Measurements from ENCODE around the gene KRTAP10-10. TPM values are rescaled to one million over a fixed set of nuclear protein-coding genes. Genes with fewer than 3 reads are reported as not detected.
"Not testable (repeated sequence)": the region's sequence is repeated elsewhere in the genome, so short reads cannot be mapped to it uniquely, and the experiment has no call there.

The KRTAP10-10 gene
- total RNA-seq: not detected
- polyA plus RNA-seq: not detected
- long read RNA-seq, donor 1: 0 reads
- long read RNA-seq, donor 2: 0 reads
- long read RNA-seq, donor 3: 0 reads
- long read RNA-seq, donor 4: 0 reads
- long read RNA-seq, donor 5: 0 reads
- long read RNA-seq, donor 6: 0 reads
- long read RNA-seq, donor 7: 0 reads
- long read RNA-seq, donor 8: 0 reads
- long read RNA-seq, donor 9: 0 reads
- long read RNA-seq, donor 10: 0 reads

- WGBS: 75% methylated on average over 21 of the region's 21 CpGs
- no peak for DNase-seq (ENCODE audit: low read depth in 6 of 9, low spot score in 9 of 9)
Measured at GRCh38 chr21:44637018-44637850, at the start of gene KRTAP10-10. Gene KRTAP10-10, plus strand, starts transcription at chr21:44637356. Its CDS starts 62 bp downstream, at chr21:44637418.

GRCh38 chr21:44589094-44589493, 48.1 kb upstream of the KRTAP10-10 start:
- 93% methylated on average over 2 of the region's 2 CpGs for WGBS
- no peak overlapping the region for H3K4me3 ChIP-seq (ENCODE audit: low read length in 2 of 2)
- DNase-seq (ENCODE audit: low read depth in 6 of 9, low spot score in 9 of 9): no peak
- H3K36me3 ChIP-seq (ENCODE audit: control insufficient read depth in 2 of 2, insufficient read depth in 2 of 2, low read length in 1 of 2): no peaks in the 10 kb centered on the region
- no peaks in the 10 kb centered on the region for H3K9me3 ChIP-seq (ENCODE audit: control insufficient read depth in 2 of 2, insufficient read depth in 1 of 2, low read length in 1 of 2)
- no peak overlapping the region for H3K27ac ChIP-seq (ENCODE audit: low read depth in 1 of 2, low read length in 1 of 2)
- peaks cover 0 to 6% of the 10 kb centered on the region in 2 donors for H3K27me3 ChIP-seq (ENCODE audit: control insufficient read depth in 2 of 2, insufficient read depth in 1 of 2, low read length in 1 of 2)
- peaks cover 0 to 2% of the 10 kb centered on the region in 2 donors for H3K4me1 ChIP-seq (ENCODE audit: control insufficient read depth in 2 of 2, insufficient read depth in 2 of 2, low read length in 2 of 2)

More at GRCh38 chr21:44637018-44637850, at the start of gene KRTAP10-10:
- H3K4me1 ChIP-seq (ENCODE audit: control insufficient read depth in 2 of 2, insufficient read depth in 2 of 2, low read length in 2 of 2): no peaks in the 10 kb centered on the region
- H3K4me3 ChIP-seq (ENCODE audit: low read length in 2 of 2): no peak within 1 kb of the TSS
- H3K36me3 ChIP-seq (ENCODE audit: control insufficient read depth in 2 of 2, insufficient read depth in 2 of 2, low read length in 1 of 2): no peaks in the 10 kb centered on the region
- peaks cover 0 to 15% of the 10 kb centered on the region in 2 donors for H3K9me3 ChIP-seq (ENCODE audit: control insufficient read depth in 2 of 2, insufficient read depth in 1 of 2, low read length in 1 of 2)
- H3K27ac ChIP-seq (ENCODE audit: low read depth in 1 of 2, low read length in 1 of 2): no peak within 1 kb of the TSS
- no peaks in the 10 kb centered on the region for H3K27me3 ChIP-seq (ENCODE audit: control insufficient read depth in 2 of 2, insufficient read depth in 1 of 2, low read length in 1 of 2)

- Histone ChIP-seq H3K27ac (ENCODE audit: low read depth in 1 of 2, low read length in 1 of 2) (no peak overlapping the region), H3K9me3 (ENCODE audit: control insufficient read depth in 2 of 2, insufficient read depth in 1 of 2, low read length in 1 of 2) (no peaks in the 10 kb centered on the region), H3K36me3 (ENCODE audit: control insufficient read depth in 2 of 2, insufficient read depth in 2 of 2, low read length in 1 of 2) (no peaks in the 10 kb centered on the region), H3K4me1 (ENCODE audit: control insufficient read depth in 2 of 2, insufficient read depth in 2 of 2, low read length in 2 of 2) (peaks cover 0 to 2% of the 10 kb centered on the region in 2 donors), H3K4me3 (ENCODE audit: low read length in 2 of 2) (no peak overlapping the region), H3K27me3 (ENCODE audit: control insufficient read depth in 2 of 2, insufficient read depth in 1 of 2, low read length in 1 of 2) (peaks cover 0 to 6% of the 10 kb centered on the region in 2 donors)
- no peak for DNase-seq (ENCODE audit: low read depth in 6 of 9, low spot score in 9 of 9)
- WGBS: 89% methylated on average over 24 of the region's 24 CpGs
Measured at GRCh38 chr21:44589586-44590305, 47.4 kb upstream of the KRTAP10-10 start.

GRCh38 chr21:44590311-44590721, 46.8 kb upstream of the KRTAP10-10 start:
- Histone ChIP-seq H3K27ac (ENCODE audit: low read depth in 1 of 2, low read length in 1 of 2) (no peak overlapping the region), H3K4me3 (ENCODE audit: low read length in 2 of 2) (no peak overlapping the region), H3K4me1 (ENCODE audit: control insufficient read depth in 2 of 2, insufficient read depth in 2 of 2, low read length in 2 of 2) (peaks cover 0 to 2% of the 10 kb centered on the region in 2 donors), H3K27me3 (ENCODE audit: control insufficient read depth in 2 of 2, insufficient read depth in 1 of 2, low read length in 1 of 2) (peaks cover 0 to 6% of the 10 kb centered on the region in 2 donors), H3K36me3 (ENCODE audit: control insufficient read depth in 2 of 2, insufficient read depth in 2 of 2, low read length in 1 of 2) (no peaks in the 10 kb centered on the region), H3K9me3 (ENCODE audit: control insufficient read depth in 2 of 2, insufficient read depth in 1 of 2, low read length in 1 of 2) (no peaks in the 10 kb centered on the region)
- no peak for DNase-seq (ENCODE audit: low read depth in 6 of 9, low spot score in 9 of 9)
- WGBS: 92% methylated on average over 10 of the region's 10 CpGs

GRCh38 chr21:44590897-44591800, 46.0 kb upstream of the KRTAP10-10 start:
- not testable (repeated sequence) for H3K9me3 ChIP-seq (ENCODE audit: control insufficient read depth in 2 of 2, insufficient read depth in 1 of 2, low read length in 1 of 2); H3K27me3 ChIP-seq (ENCODE audit: control insufficient read depth in 2 of 2, insufficient read depth in 1 of 2, low read length in 1 of 2); H3K27ac ChIP-seq (ENCODE audit: low read depth in 1 of 2, low read length in 1 of 2); H3K4me3 ChIP-seq (ENCODE audit: low read length in 2 of 2); H3K36me3 ChIP-seq (ENCODE audit: control insufficient read depth in 2 of 2, insufficient read depth in 2 of 2, low read length in 1 of 2); DNase-seq (ENCODE audit: low read depth in 6 of 9, low spot score in 9 of 9); H3K4me1 ChIP-seq (ENCODE audit: control insufficient read depth in 2 of 2, insufficient read depth in 2 of 2, low read length in 2 of 2)
- WGBS: 81% methylated on average over 18 of the region's 19 CpGs

GRCh38 chr21:44591801-44592130, 45.4 kb upstream of the KRTAP10-10 start:
- not testable (repeated sequence) for H3K27ac ChIP-seq (ENCODE audit: low read depth in 1 of 2, low read length in 1 of 2); DNase-seq (ENCODE audit: low read depth in 6 of 9, low spot score in 9 of 9); H3K4me3 ChIP-seq (ENCODE audit: low read length in 2 of 2); H3K27me3 ChIP-seq (ENCODE audit: control insufficient read depth in 2 of 2, insufficient read depth in 1 of 2, low read length in 1 of 2); H3K4me1 ChIP-seq (ENCODE audit: control insufficient read depth in 2 of 2, insufficient read depth in 2 of 2, low read length in 2 of 2); H3K36me3 ChIP-seq (ENCODE audit: control insufficient read depth in 2 of 2, insufficient read depth in 2 of 2, low read length in 1 of 2); H3K9me3 ChIP-seq (ENCODE audit: control insufficient read depth in 2 of 2, insufficient read depth in 1 of 2, low read length in 1 of 2)
- 76% methylated on average over 4 of the region's 4 CpGs for WGBS

GRCh38 chr21:44592446-44593311, 44.5 kb upstream of the KRTAP10-10 start, which contains the start of gene KRTAP10-6:
Gene KRTAP10-6, minus strand, starts transcription at chr21:44592505. Its CDS starts 21 bp downstream, at chr21:44592484.
- no peak for DNase-seq (ENCODE audit: low read depth in 6 of 9, low spot score in 9 of 9)
- H3K4me3 ChIP-seq (ENCODE audit: low read length in 2 of 2): no peak within 1 kb of the TSS
- H3K4me1 ChIP-seq (ENCODE audit: control insufficient read depth in 2 of 2, insufficient read depth in 2 of 2, low read length in 2 of 2): peaks cover 0 to 2% of the 10 kb centered on the region in 2 donors
- peaks cover 0 to 6% of the 10 kb centered on the region in 2 donors for H3K27me3 ChIP-seq (ENCODE audit: control insufficient read depth in 2 of 2, insufficient read depth in 1 of 2, low read length in 1 of 2)
- H3K9me3 ChIP-seq (ENCODE audit: control insufficient read depth in 2 of 2, insufficient read depth in 1 of 2, low read length in 1 of 2): no peaks in the 10 kb centered on the region
- H3K27ac ChIP-seq (ENCODE audit: low read depth in 1 of 2, low read length in 1 of 2): no peak within 1 kb of the TSS
- H3K36me3 ChIP-seq (ENCODE audit: control insufficient read depth in 2 of 2, insufficient read depth in 2 of 2, low read length in 1 of 2): no peaks in the 10 kb centered on the region
- 69% methylated on average over 33 of the region's 33 CpGs for WGBS

Data from thymus (tissue), 14 donors.